HuH-7.5 (cell line): ENCODE data around the gene ECM1.
A peak's percentile ranks its signal among the peaks of the same experiment; 100 is the strongest.

ENCODE experiments used
- DNase-seq: peaks from one replicate; pipeline ENCODE4 v3.0.0; 2011; ENCODE audit warnings: low spot score

The ECM1 gene

DNA sequence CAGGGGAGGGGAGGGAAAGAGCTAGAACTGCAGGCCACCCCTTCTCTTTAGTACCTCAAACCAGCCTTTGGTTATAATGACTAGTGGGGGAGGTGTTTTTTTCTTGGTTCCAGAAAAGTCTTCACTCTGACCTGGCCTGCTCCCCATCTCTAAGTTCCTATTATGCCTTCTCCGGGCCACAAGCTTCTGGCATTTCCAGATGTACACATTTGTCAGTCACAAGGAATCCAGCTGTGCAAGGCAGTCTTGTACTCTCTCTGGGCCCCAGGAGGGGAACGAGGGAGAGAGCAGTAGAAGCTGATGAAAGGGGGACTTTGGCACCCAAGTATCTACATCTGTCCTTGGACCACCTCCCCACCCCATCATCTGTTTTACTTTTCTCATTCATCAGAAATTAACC lies 4.9 kb downstream of the ECM1 start:
- DNase-seq, result no peak

- no peak for DNase-seq
These were observed 5.5 kb downstream of the ECM1 start for GRCh38 chr1:150513351-150513791.

GRCh38 chr1:150514260-150514659 lies 6.4 kb downstream of the ECM1 start:
- no peak for DNase-seq

GRCh38 chr1:150514913-150515327 lies 7.0 kb downstream of the ECM1 start:
- DNase-seq, result no peak

GRCh38 chr1:150515328-150516049 lies 7.6 kb downstream of the ECM1 start, which contains the start of gene FALEC:
Gene FALEC, plus strand, starts transcription at chr1:150515752.
- DNase-seq, result peak; percentile 95

- no peak for DNase-seq
These were observed 8.2 kb downstream of the ECM1 start for GRCh38 chr1:150516050-150516591.

GRCh38 chr1:150516616-150517015 lies 8.7 kb downstream of the ECM1 start:
- DNase-seq, result no peak

- no peak for DNase-seq
These were observed 13.5 kb downstream of the ECM1 start for GRCh38 chr1:150521196-150521968.

DNA sequence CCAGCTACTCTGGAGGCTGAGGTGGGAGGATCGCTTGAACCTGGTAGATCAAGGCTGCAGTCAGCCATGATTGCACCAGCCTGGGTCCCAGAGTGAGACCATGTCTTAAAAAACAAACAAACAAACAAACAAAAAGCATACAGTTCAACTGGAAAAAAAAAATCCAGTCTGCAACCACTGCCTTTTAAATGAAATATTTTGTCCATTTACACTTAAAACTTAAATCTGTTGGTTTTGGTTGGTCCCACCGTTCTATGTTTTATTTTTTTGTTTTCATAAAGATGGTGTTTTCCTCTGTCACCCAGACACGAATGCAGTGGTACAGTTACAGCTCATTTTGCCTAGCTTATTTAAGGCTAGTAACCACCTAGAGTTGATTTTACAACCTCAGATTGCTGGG lies 17.4 kb downstream of the ECM1 start:
- no peak for DNase-seq

DNA sequence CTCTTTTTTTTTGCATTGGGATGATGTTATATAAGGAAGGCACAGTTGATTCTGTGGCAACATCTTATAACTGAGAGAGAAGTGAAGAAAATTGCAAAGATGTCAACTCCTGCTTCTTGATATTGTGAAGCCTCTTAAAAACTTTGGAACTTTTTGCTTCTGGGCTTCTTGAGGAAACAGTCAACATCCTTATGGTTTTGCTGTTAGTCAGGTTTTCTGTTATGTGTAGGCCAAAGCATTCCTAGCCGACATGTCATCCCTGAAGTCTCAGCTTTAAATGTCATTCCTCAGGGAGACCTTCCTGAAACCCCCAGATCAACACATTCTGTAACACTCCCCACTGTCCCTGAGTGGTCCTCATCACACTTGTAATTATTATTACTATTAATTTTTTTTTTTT lies 20.3 kb downstream of the ECM1 start:
- DNase-seq, result no peak

DNA sequence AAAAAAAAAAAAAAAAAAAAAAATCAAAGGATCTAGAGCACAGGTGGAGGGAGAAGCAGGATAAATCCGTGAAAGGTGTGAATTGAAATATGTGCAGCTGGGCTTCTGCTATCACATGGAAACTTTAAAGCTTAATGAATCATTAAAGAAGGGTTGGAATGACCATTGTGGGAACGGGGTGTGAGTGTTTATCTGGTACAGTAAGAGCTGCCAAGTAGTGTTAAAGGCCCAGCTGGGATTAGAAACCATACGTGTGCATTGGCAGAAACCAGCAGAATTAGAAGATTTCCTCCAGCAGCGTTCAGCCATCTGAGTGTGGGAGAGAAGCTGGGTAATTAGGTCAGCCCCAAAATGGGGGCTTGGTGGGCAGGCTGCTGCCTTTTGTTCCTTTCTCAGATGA lies 21.1 kb downstream of the ECM1 start:
- no peak for DNase-seq

DNA sequence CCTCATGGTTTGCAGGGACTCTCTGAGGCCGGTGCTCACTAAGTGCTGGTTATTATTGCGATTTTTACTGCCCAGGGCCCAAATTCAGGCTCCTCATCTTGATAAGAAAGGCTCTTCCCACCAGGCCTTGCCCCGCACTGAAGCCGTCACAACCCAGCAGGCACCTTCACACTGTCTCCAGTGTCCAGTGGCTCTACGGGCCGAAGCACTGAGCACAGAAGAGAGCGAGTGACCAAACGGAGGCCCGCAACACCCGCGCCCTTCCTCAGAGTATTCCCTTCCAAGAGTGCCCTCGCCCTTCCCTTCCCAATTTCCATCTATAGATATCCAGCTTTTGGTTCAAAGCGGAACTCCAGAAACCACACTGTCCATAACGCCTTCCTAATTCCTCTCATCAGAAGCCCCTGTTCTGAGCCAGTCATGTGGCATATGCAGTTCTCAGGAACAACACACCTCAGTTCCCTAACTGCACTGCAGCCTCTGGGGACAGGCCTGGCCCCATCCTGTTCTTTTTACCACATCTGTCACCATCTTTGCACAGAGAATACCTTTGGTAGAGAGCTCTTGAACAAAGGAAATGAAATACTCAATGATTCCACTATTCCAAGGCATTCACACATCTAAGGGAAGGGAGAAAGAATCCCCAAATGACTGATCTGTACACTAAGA lies 22.7 kb downstream of the ECM1 start:
- no peak for DNase-seq

DNA sequence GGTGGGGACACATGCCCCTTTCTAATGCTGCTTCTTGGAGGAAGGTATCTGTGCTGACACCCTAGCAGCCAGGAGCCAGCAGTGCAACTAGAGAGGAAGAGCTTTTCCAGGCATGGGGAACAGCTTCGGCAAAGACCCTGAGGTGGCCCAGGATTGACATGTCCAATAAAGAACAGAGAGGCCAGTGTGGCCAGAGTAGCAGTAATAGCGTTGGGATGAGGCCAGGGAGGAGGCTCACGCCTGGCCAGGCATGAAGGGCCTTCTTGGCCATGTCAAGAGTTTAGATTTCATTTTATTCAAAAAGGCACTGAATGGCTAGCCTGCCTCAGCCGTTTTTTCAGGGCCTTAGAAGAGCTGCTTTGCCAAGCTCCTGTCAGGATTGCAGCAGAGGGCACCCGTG lies 25.0 kb downstream of the ECM1 start:
- DNase-seq, result no peak

GRCh38 chr1:150534002-150534401 lies 26.1 kb downstream of the ECM1 start:
- no peak for DNase-seq

DNA sequence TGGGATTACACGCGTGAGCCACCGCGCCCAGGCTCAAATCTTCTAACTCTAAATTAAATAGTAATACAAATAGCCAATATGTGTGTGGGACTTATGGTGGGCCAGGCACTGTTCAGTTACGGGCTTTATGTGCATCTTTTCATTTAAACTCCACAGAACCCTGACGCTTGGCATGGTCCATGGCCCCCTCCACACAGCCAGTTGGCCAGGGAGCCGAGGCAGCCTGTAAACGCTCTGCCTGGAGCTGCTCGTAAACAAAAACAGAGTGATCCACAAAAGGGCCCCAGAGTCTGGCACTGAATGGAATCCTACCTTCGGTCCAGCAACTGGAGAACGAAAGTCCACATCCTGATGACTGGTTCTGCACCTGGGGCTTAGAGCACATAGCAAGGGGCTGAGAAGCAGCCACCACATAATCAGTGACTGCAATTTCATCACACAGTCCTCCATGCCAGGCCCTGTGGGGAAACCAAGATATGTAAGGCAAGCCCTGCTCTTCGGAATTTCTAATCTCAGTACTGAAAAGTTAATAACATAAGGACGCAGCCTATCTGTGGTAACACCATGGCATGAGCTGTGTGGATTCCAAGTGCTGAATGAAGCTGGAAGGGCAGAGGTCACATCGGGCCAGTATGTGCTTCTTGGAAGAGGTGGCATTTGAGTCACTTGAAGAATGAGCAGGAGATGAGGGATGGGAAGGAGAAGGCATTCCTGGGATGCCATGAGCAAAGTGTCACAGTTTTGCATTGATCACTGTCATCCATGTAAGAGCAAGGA lies 27.8 kb downstream of the ECM1 start:
- DNase-seq, result no peak

GRCh38 chr1:150536836-150537731 lies 29.2 kb downstream of the ECM1 start:
- DNase-seq, result no peak

DNA sequence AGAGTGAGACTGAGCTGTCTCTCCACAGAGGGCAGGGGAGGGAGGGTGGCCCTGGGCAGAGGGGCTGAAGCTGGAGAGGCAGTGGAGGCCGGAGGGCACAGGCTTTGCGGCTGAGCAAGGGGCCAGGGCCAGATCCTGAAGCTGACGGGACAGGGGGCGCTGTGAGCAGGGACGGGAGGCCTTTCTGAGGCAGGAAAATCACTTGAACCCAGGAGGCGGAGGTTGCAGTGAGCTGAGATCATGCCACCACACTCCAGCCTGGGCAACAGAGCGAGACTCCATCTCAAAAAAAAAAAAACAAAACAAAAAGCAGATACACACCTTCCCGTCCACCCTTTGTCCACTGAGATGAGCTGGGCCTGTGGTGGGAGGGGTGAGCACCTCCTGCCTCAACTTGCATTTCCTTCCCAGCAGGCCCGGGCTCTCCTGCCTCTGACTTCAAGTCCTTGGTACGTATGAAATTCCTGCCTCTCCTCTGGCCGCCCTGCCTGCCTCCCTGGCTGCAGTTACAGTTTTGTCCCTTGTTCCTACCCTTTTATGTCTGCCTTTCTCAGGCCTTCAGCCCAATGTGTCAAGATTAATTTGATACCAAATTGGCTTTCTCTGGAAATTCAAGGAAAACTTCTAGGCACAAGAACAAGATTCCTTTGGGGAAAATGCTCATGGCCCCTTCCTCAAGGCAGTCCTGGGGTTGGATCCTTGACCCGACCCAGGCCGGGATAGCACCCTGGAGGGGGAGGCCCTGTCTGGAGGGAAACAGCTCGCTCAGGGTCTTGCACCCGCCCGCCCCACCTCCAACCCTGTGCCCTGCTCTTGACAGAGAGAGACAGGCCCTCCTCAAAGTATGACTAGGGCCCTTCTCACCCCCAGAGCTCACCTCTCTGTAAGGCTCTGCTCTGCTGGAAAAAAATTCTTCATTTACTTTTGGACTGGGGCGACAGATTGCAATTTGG lies 30.1 kb downstream of the ECM1 start:
- no peak for DNase-seq

- DNase-seq, result no peak
These were observed 35.7 kb downstream of the ECM1 start for GRCh38 chr1:150543500-150544143.

DNA sequence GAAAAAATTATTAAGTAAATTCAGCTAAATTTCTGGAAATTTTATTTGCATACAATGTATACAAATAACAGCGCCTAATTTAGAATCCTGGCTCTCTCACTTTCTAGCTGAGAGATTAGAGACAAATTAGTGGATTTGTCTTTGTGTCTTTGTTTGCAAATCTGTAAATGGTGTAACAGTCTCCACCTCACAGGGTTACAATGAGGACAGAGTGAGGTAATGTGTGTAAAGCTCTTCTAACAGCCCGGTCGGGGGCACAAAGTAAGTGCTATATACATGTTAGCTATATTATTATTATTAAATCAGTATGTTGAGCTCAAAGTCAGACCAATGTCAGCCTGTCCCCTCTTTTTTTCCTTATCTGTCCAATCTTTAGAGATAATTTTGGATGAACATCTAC lies 36.3 kb downstream of the ECM1 start:
- no peak for DNase-seq
